K562 treated with DMSO at 1 percent for 48 hours (cell line): ENCODE results near the gene GPATCH2. TPM values are rescaled to one million over a fixed set of nuclear protein-coding genes. Genes with fewer than 3 reads are reported as not detected.

ENCODE experiments used
- total RNA-seq: library from RNA; unstranded; fragments of 300-600 nt; gene quantifications from 2 replicates; pipeline ENCODE4 v1.2.3, GENCODE V29; 2022; ENCODE audit warnings: low replicate concordance; ENCODE audit errors: extremely low read depth

The GPATCH2 gene
- not detected in 2 replicates for total RNA-seq

GRCh38 chr1:217630711-217631591 is at the start of gene GPATCH2, which contains the start of gene SPATA17:
TSS of gene GPATCH2 (minus strand) at chr1:217631090. CDS start at chr1:217630971, 119 bp downstream.
TSS of gene SPATA17 (plus strand) at chr1:217631344. CDS start at chr1:217631379, 35 bp downstream.

Other genes with a start within 250 kb of the GPATCH2 start
- not detected in 2 replicates for gene SPATA17, start 254 bp upstream of the GPATCH2 start, total RNA-seq